H1 (cell line): ENCODE measurements around the gene CCDC28B. TPM values are rescaled to one million over a fixed set of nuclear protein-coding genes. Genes with fewer than 3 reads are reported as not detected.

ENCODE experiments used
- CTCF ChIA-PET: fragments of 300-600 bp; sonication (Branson Sonifier 250); formaldehyde crosslinking; loops from one replicate; lab custom pipeline; 2021; ENCODE audit not compliant: partially characterized antibody; lab: Charles Lee
- POLR2A ChIA-PET: fragments of 300-600 bp; sonication (Branson Sonifier 250); formaldehyde crosslinking; loops from one replicate; lab custom pipeline; 2021; ENCODE audit warnings: inconsistent platforms; ENCODE audit not compliant: partially characterized antibody; lab: Charles Lee
- DNase-seq, 2 experiments: peaks; one replicate each; pipeline versions ENCODE4 v3.0.0 to v3.0.0-alpha.2; 2010 to 2022; ENCODE audit warnings: low spot score in 2 of 2, low read depth in 1 of 2, mixed read lengths in 1 of 2
- FAIRE-seq: peaks from 2 replicates; lab custom pipeline; 2011; peaks lifted over from hg19 to GRCh38; lab: Jason Lieb, UNC
- H2AFZ ChIP-seq: 2 replicates; pipeline ENCODE4 v1.8.1; 2012; ENCODE audit warnings: low read length, inconsistent platforms
- H2AK5ac ChIP-seq: 2 replicates; pipeline ENCODE4 v1.6.1; 2013; ENCODE audit warnings: low read depth, low read length
- H2BK120ac ChIP-seq: replicated peaks from 2 replicates; pipeline ENCODE3; 2013; ENCODE audit warnings: low read depth, low read length, inconsistent platforms
- H2BK12ac ChIP-seq: 2 replicates; pipeline ENCODE4 v1.6.1; 2013; ENCODE audit warnings: low read depth, low read length
- H2BK15ac ChIP-seq: 2 replicates; pipeline ENCODE4 v1.6.1; 2013; ENCODE audit warnings: low read length
- H2BK20ac ChIP-seq: 2 replicates; pipeline ENCODE4 v1.6.1; 2013; ENCODE audit warnings: low read length
- H2BK5ac ChIP-seq: 2 replicates; pipeline ENCODE4 v1.6.1; 2013; ENCODE audit warnings: low read depth, low read length
- H3K14ac ChIP-seq: 2 replicates; pipeline ENCODE4 v1.6.1; 2013; ENCODE audit warnings: inconsistent platforms; ENCODE audit not compliant: insufficient read length
- H3K18ac ChIP-seq: 2 replicates; pipeline ENCODE4 v1.6.1; 2013; ENCODE audit warnings: low read length; ENCODE audit errors: extremely low read depth
- H3K23ac ChIP-seq: 2 replicates; pipeline ENCODE4 v1.6.1; 2013; ENCODE audit warnings: inconsistent platforms; ENCODE audit not compliant: insufficient read length
- H3K23me2 ChIP-seq: 2 replicates; pipeline ENCODE4 v1.6.1; 2013; ENCODE audit warnings: low read depth, low read length
- H3K27ac ChIP-seq: 2 replicates; pipeline ENCODE4 v1.6.1; 2011; ENCODE audit warnings: low read depth, low read length, inconsistent platforms
- H3K27me3 ChIP-seq, 4 experiments: replicated peaks in 1 of 4; 1 replicate in 1 of 4; 2 replicates in 3 of 4; pipeline versions ENCODE4 v1.6.1 to v1.8.1; 2011 to 2013; ENCODE audit warnings: low read length in 3 of 4, mild to moderate bottlenecking in 3 of 4, inconsistent platforms in 2 of 4, mixed read lengths in 2 of 4, moderate library complexity in 1 of 4; ENCODE audit not compliant: control insufficient read depth in 3 of 4, insufficient read depth in 3 of 4; ENCODE audit errors: extremely low read depth in 1 of 4
- H3K36me3 ChIP-seq, 4 experiments: 2 replicates each; pipeline versions ENCODE4 v1.6.1 to v1.8.1; 2011 to 2013; ENCODE audit warnings: mild to moderate bottlenecking in 4 of 4, low read length in 3 of 4, moderate library complexity in 2 of 4, control low read depth in 1 of 4, inconsistent platforms in 1 of 4; ENCODE audit not compliant: insufficient read depth in 4 of 4, control insufficient read depth in 2 of 4
- H3K4ac ChIP-seq: replicated peaks from 2 replicates; pipeline ENCODE3; 2013; ENCODE audit warnings: low read length, low read depth, mixed read lengths, inconsistent platforms; ENCODE audit not compliant: insufficient read length
- H3K4me1 ChIP-seq, 4 experiments: replicated peaks in 1 of 4; 1 replicate in 1 of 4; 2 replicates in 3 of 4; pipeline versions ENCODE4 v1.6.1 to v1.8.1; 2011 to 2013; ENCODE audit warnings: low read length in 3 of 4, inconsistent platforms in 2 of 4, mixed read lengths in 1 of 4; ENCODE audit not compliant: insufficient read depth in 4 of 4, control insufficient read depth in 3 of 4
- H3K4me2 ChIP-seq, 2 experiments: 2 replicates each; pipeline versions ENCODE4 v1.6.1 to v1.8.1; 2011 to 2013; ENCODE audit warnings: low read depth in 2 of 2, low read length in 2 of 2, control low read depth in 1 of 2, inconsistent platforms in 1 of 2, mild to moderate bottlenecking in 1 of 2; ENCODE audit not compliant: insufficient read depth in 1 of 2
- H3K4me3 ChIP-seq, 4 experiments: fragments of 200-600, 300-600 bp in 1 of 4; sonication (generic), shearing (Covaris generic), sonication (Bioruptor Twin) in 1 of 4; 2 replicates each; pipeline versions ENCODE4 v1.5.1 to v1.8.1; 2011 to 2016; ENCODE audit warnings: low read length in 4 of 4, low read depth in 3 of 4, control low read depth in 2 of 4, inconsistent platforms in 2 of 4, mild to moderate bottlenecking in 2 of 4, mixed read lengths in 1 of 4, moderate library complexity in 1 of 4; ENCODE audit not compliant: insufficient read depth in 2 of 4; ENCODE audit errors: extremely low read depth in 1 of 4
- H3K56ac ChIP-seq: replicated peaks from 2 replicates; pipeline ENCODE3; 2013; ENCODE audit warnings: low read depth, mild to moderate bottlenecking, mixed read lengths, low read length, inconsistent platforms; ENCODE audit not compliant: insufficient read length
- H3K79me1 ChIP-seq: 2 replicates; pipeline ENCODE4 v1.6.1; 2013; ENCODE audit warnings: low read depth, low read length, control low read depth
- H3K79me2 ChIP-seq, 2 experiments: 2 replicates each; pipeline versions ENCODE4 v1.6.1 to v1.8.1; 2012 to 2013; ENCODE audit warnings: low read length in 2 of 2, mild to moderate bottlenecking in 2 of 2, inconsistent platforms in 1 of 2; ENCODE audit not compliant: insufficient read depth in 2 of 2, control insufficient read depth in 1 of 2
- H3K9ac ChIP-seq, 4 experiments: replicated peaks in 1 of 4; 1 replicate in 1 of 4; 2 replicates in 3 of 4; pipeline versions ENCODE4 v1.6.1 to v1.8.1; 2011 to 2013; ENCODE audit warnings: low read depth in 3 of 4, low read length in 3 of 4, control low read depth in 2 of 4, mild to moderate bottlenecking in 2 of 4, moderate library complexity in 2 of 4, inconsistent platforms in 1 of 4; ENCODE audit errors: extremely low read depth in 1 of 4
- H3K9me3 ChIP-seq, 2 experiments: 2 replicates each; pipeline versions ENCODE4 v1.6.1 to v1.8.1; 2012 to 2013; ENCODE audit warnings: mild to moderate bottlenecking in 2 of 2, moderate library complexity in 2 of 2, control low read depth in 1 of 2, inconsistent platforms in 1 of 2, low read depth in 1 of 2, low read length in 1 of 2, mixed read lengths in 1 of 2; ENCODE audit not compliant: insufficient read depth in 2 of 2
- H4K20me1 ChIP-seq, 2 experiments: replicated peaks in 1 of 2; 2 replicates each; pipeline versions ENCODE3 to v1.8.1; 2011 to 2013; ENCODE audit warnings: inconsistent platforms in 2 of 2, low read length in 2 of 2, mild to moderate bottlenecking in 1 of 2; ENCODE audit not compliant: insufficient read depth in 2 of 2, control insufficient read depth in 1 of 2
- H4K5ac ChIP-seq: 2 replicates; pipeline ENCODE4 v1.6.1; 2013; ENCODE audit warnings: low read length, low read depth, mixed read lengths, inconsistent platforms; ENCODE audit not compliant: insufficient read length
- H4K8ac ChIP-seq: 2 replicates; pipeline ENCODE4 v1.8.0; 2013; ENCODE audit warnings: mild to moderate bottlenecking, moderate library complexity, low read length, inconsistent platforms; ENCODE audit not compliant: insufficient read depth; ENCODE audit errors: extremely low read depth
- H4K91ac ChIP-seq: replicated peaks from 2 replicates; pipeline ENCODE3; 2013; ENCODE audit warnings: low read length, mixed read lengths, inconsistent platforms; ENCODE audit not compliant: insufficient read length
- ASH2L ChIP-seq: fragments of 200-600, 300-600 bp; sonication (generic); IDR thresholded peaks from one replicate; pipeline ENCODE4 v1.7.1; 2017; ENCODE audit warnings: low read length
- BACH1 ChIP-seq: IDR thresholded peaks from 2 replicates; pipeline ENCODE4 v1.6.1; 2012; ENCODE audit warnings: low read length, improper control_type of control experiment
- BCL11A ChIP-seq, 2 experiments: IDR thresholded peaks; one replicate each; pipeline ENCODE4 v1.6.1; 2011; ENCODE audit warnings: low read depth in 2 of 2, low read length in 2 of 2, mild to moderate bottlenecking in 2 of 2
- HDAC6 ChIP-seq: IDR thresholded peaks from one replicate; pipeline ENCODE4 v1.7.1; 2012; ENCODE audit warnings: low read depth, mild to moderate bottlenecking, inconsistent platforms, low read length, moderate library complexity
- JUND ChIP-seq: IDR thresholded peaks from 2 replicates; pipeline ENCODE4 v1.6.1; 2011; ENCODE audit warnings: mild to moderate bottlenecking, improper control_type of control experiment, low read length
- KDM4A ChIP-seq: IDR thresholded peaks from one replicate; pipeline ENCODE4 v1.7.1; 2012; ENCODE audit warnings: low read depth, mild to moderate bottlenecking, moderate library complexity, low read length, inconsistent platforms; ENCODE audit not compliant: severe bottlenecking
- NANOG ChIP-seq: IDR thresholded peaks from 2 replicates; pipeline ENCODE4 v1.6.1; 2011; ENCODE audit warnings: low read length, low read depth, mild to moderate bottlenecking, inconsistent platforms; ENCODE audit not compliant: insufficient read depth, poor library complexity, severe bottlenecking
- NRF1 ChIP-seq: IDR thresholded peaks from 2 replicates; pipeline ENCODE4 v1.6.1; 2011; ENCODE audit warnings: mild to moderate bottlenecking, low read depth, low read length, improper control_type of control experiment
- PHF8 ChIP-seq: fragments of 200-600 bp; sonication (generic); conservative IDR thresholded peaks from 2 replicates; pipeline ENCODE4 v1.7.1; 2012; ENCODE audit warnings: low read depth, mild to moderate bottlenecking, inconsistent platforms, low read length, moderate library complexity
- SP1 ChIP-seq: IDR thresholded peaks from 2 replicates; pipeline ENCODE4 v1.6.1; 2011; ENCODE audit warnings: low read depth, low read length
- TBP ChIP-seq: IDR thresholded peaks from 2 replicates; pipeline ENCODE4 v1.6.1; 2011; ENCODE audit warnings: low read depth, low read length, improper control_type of control experiment
- TEAD4 ChIP-seq: IDR thresholded peaks from 2 replicates; pipeline ENCODE4 v1.6.1; 2012; ENCODE audit warnings: low read depth, low read length, inconsistent platforms, mixed read lengths
- WGBS, 2 experiments: shearing (Covaris generic) in 1 of 2; methylation state at CpG; one replicate each; pipeline versions ENCODE4 v1.1.6 to v1.1.7; 2013 to 2015; ENCODE audit warnings: low lambda C conversion rate in 2 of 2, mixed read lengths in 2 of 2, inconsistent platforms in 1 of 2, low coverage in 1 of 2, missing lambda C conversion rate in 1 of 2; ENCODE audit not compliant: insufficient replicate concordance in 2 of 2, insufficient coverage in 1 of 2, insufficient read length in 1 of 2; ENCODE audit errors: extremely low coverage in 1 of 2, missing lambda C conversion rate in 1 of 2; 5-methylcytosine and 5-hydroxymethylcytosine counted together
- polyA plus RNA-seq, 7 experiments: library from polyadenylated mRNA; depleted of rRNA in 3 of 7; stranded (reverse) in 5 of 7; unstranded in 2 of 7; fragments of >200 nt in 5 of 7; fragments of 200-250 nt in 2 of 7; gene quantifications; 1 replicate in 5 of 7; 2 replicates in 1 of 7; 4 replicates in 1 of 7; pipeline versions ENCODE4 v1.2.1 to v1.2.3, GENCODE V29; 2011 to 2013; ENCODE audit warnings: missing spikeins in 2 of 7, mixed read lengths in 2 of 7
- total RNA-seq: library from RNA; stranded (reverse); fragmentation: NEBNext Ultra II Directional; extraction: Animal tissue kit (Norgen Biotek cat#: 25700); gene quantifications from 2 replicates; pipeline ENCODE4 v1.2.1, GENCODE V29; 2021

The CCDC28B gene
- total and polyA plus RNA-seq, 2 of the 8 experiments (the other 6 are each of a cell fraction or from before 2014, with no cell fraction given) = 16.7 to 17.1 TPM

- peak within 1 kb of the TSS; percentile 68; the same call in 1 of the 2 replicates for H2BK5ac ChIP-seq
- H3K18ac ChIP-seq = peak within 1 kb of the TSS; percentile 88
- peak within 1 kb of the TSS; percentile 58 for H4K91ac ChIP-seq
- peak within 1 kb of the TSS; percentile 63 to 83 (median 75) for H3K9ac ChIP-seq
- H3K79me1 ChIP-seq = peaks cover 2% of the 10 kb centered on the region; the same call in 1 of the 2 replicates
- H3K9me3 ChIP-seq = no peaks in the 10 kb centered on the region
- WGBS, 2 experiments = 1% methylated on average over 22 of the region's 46 CpGs; no CpG with 5 or more reads in 1 of the 2 experiments
- H4K5ac ChIP-seq = peak within 1 kb of the TSS; percentile 81
- peaks cover 8% of the 10 kb centered on the region; the same call in 1 of the 2 replicates for H3K23me2 ChIP-seq
- H3K27me3 ChIP-seq = no peaks in the 10 kb centered on the region
- H3K36me3 ChIP-seq = peaks cover 4 to 25% (median 14%) of the 10 kb centered on the region in 4 experiments; a peak in 7 of 8 replicates
- H2AFZ ChIP-seq = peak within 1 kb of the TSS; percentile 8; the same call in 1 of the 2 replicates
- ChIA-PET CTCF (interaction anchor here (1.6 to 1.9 kb wide), 2 partner anchors 18 to 38 kb away, joined by 3 to 18 read pairs; no protein-coding TSS in a partner anchor), POLR2A (interaction anchor here (0.6 to 8.0 kb wide), 12 partner anchors 10 to 115 kb away, joined by 3 to 52 read pairs (median 5); partner anchors contain the start of genes DCDC2B and IQCC)
- peaks cover 0 to 7% (median 2%) of the 10 kb centered on the region in 4 experiments; a peak in 3 of 7 replicates for H3K4me1 ChIP-seq
- FAIRE-seq = peak; percentile 66
- H3K23ac ChIP-seq = no peak within 1 kb of the TSS
- peak within 1 kb of the TSS; percentile 91; the same call in 1 of the 2 replicates for H4K8ac ChIP-seq
- no peak within 1 kb of the TSS for H2BK120ac ChIP-seq
- peak within 1 kb of the TSS; percentile 66 to 97 (median 88) for H3K4me3 ChIP-seq
- H3K4me2 ChIP-seq = peak within 1 kb of the TSS; percentile 65 to 84
- peaks cover 0 to 6% of the 10 kb centered on the region in 2 experiments for H4K20me1 ChIP-seq
- no peak within 1 kb of the TSS for H2AK5ac ChIP-seq
- peaks cover 0 to 24% of the 10 kb centered on the region in 2 experiments; a peak in 3 of 4 replicates for H3K79me2 ChIP-seq
- no peak within 1 kb of the TSS for H2BK20ac ChIP-seq
- H3K27ac ChIP-seq = peak within 1 kb of the TSS; percentile 83
- peak within 1 kb of the TSS; percentile 16 for H3K4ac ChIP-seq
- DNase-seq = peak in 1 of 2 experiments; percentile 92
- H2BK15ac ChIP-seq = no peak within 1 kb of the TSS
- no peak within 1 kb of the TSS for H2BK12ac ChIP-seq
- H3K14ac ChIP-seq = no peak within 1 kb of the TSS
- peak within 1 kb of the TSS; percentile 79 for H3K56ac ChIP-seq
- TF ChIP-seq BACH1 (no peak), TEAD4 (no peak), NRF1 (no peak), NANOG (no peak), BCL11A (IDR thresholded peaks at IDR 0.05; ENCODE audit: low read depth in 2 of 2, low read length in 2 of 2) (no peak), TBP (peak; percentile 78), KDM4A (no peak), PHF8 (peak; percentile 78), ASH2L (peak; percentile 39), HDAC6 (no peak), SP1 (peak; percentile 60; the same call in 1 of the 2 replicates), JUND (peak; percentile 65; the same call in 1 of the 2 replicates)
Measured at GRCh38 chr1:32221980-32222755, 21.8 kb downstream of the CCDC28B start, which contains the start of the genes EIF3I and TMEM234. Gene EIF3I, plus strand, starts transcription at chr1:32222407. Its CDS starts 35 bp downstream, at chr1:32222442. Gene TMEM234, minus strand, starts transcription at chr1:32222353. Its CDS starts 31 bp downstream, at chr1:32222322.
